Neuronal stem cell (in vitro differentiated cells): ENCODE measurements around the gene COQ9.

Experiments used
- DNase-seq: peaks from one replicate; pipeline ENCODE4 v3.0.0-alpha.2; 2013; ENCODE audit warnings: low spot score
- H2AFZ ChIP-seq: one replicate; pipeline ENCODE4 v1.6.1; 2013; ENCODE audit warnings: mild to moderate bottlenecking, low read length, inconsistent platforms
- H2AK5ac ChIP-seq: 2 replicates; pipeline ENCODE4 v1.6.1; 2013; ENCODE audit warnings: low read depth, mild to moderate bottlenecking, inconsistent platforms, low read length, moderate library complexity, mixed read lengths
- H2BK120ac ChIP-seq: 2 replicates; pipeline ENCODE4 v1.6.1; 2013; ENCODE audit warnings: low read depth, mild to moderate bottlenecking, inconsistent platforms, low read length, moderate library complexity, mixed read lengths
- H2BK12ac ChIP-seq: one replicate; pipeline ENCODE4 v1.6.1; 2013; ENCODE audit warnings: low read length, inconsistent platforms
- H2BK15ac ChIP-seq: 2 replicates; pipeline ENCODE4 v1.6.1; 2013; ENCODE audit warnings: mild to moderate bottlenecking, low read length, inconsistent platforms, mixed read lengths
- H2BK5ac ChIP-seq: one replicate; pipeline ENCODE4 v1.6.1; 2013; ENCODE audit warnings: inconsistent platforms, mild to moderate bottlenecking, low read length, moderate library complexity
- H3K14ac ChIP-seq: one replicate; pipeline ENCODE4 v1.6.1; 2013; ENCODE audit warnings: low read length, inconsistent platforms
- H3K18ac ChIP-seq: 2 replicates; pipeline ENCODE4 v1.6.1; 2013; ENCODE audit warnings: low read length, inconsistent platforms
- H3K23ac ChIP-seq: 2 replicates; pipeline ENCODE4 v1.6.1; 2013; ENCODE audit warnings: low read depth, mild to moderate bottlenecking, mixed read lengths, low read length, inconsistent platforms; ENCODE audit not compliant: poor library complexity
- H3K27ac ChIP-seq: replicated peaks from 3 replicates; pipeline ENCODE4 v1.5.1; 2013; ENCODE audit warnings: low read length, inconsistent platforms
- H3K27me3 ChIP-seq, 3 experiments: 2 replicates each; pipeline ENCODE4 v1.6.1; 2013; ENCODE audit warnings: low read length in 3 of 3, mild to moderate bottlenecking in 2 of 3, inconsistent platforms in 1 of 3, low read depth in 1 of 3, mixed read lengths in 1 of 3, moderate library complexity in 1 of 3; ENCODE audit not compliant: control insufficient read depth in 3 of 3, insufficient read depth in 3 of 3
- H3K36me3 ChIP-seq, 2 donors: replicated peaks in 1 of 2; 2 replicates each; pipeline ENCODE4 v1.6.1; 2013; ENCODE audit warnings: low read length in 2 of 2; ENCODE audit not compliant: control insufficient read depth in 2 of 2, insufficient read depth in 2 of 2
- H3K4ac ChIP-seq: 2 replicates; pipeline ENCODE4 v1.6.1; 2013; ENCODE audit warnings: inconsistent platforms, mild to moderate bottlenecking, low read length, moderate library complexity
- H3K4me1 ChIP-seq, 2 donors: 1 replicate in 1 of 2; 2 replicates in 1 of 2; pipeline ENCODE4 v1.6.1; 2013; ENCODE audit warnings: low read length in 2 of 2, low read depth in 1 of 2; ENCODE audit not compliant: control insufficient read depth in 2 of 2, insufficient read depth in 1 of 2
- H3K4me2 ChIP-seq: one replicate; pipeline ENCODE4 v1.6.1; 2013; ENCODE audit warnings: mild to moderate bottlenecking, low read length, inconsistent platforms; ENCODE audit not compliant: insufficient read depth, poor library complexity, severe bottlenecking
- H3K4me3 ChIP-seq, 2 donors: 2 replicates each; pipeline ENCODE4 v1.5.1; 2013; ENCODE audit warnings: low read length in 2 of 2, mild to moderate bottlenecking in 2 of 2, inconsistent platforms in 1 of 2, moderate library complexity in 1 of 2
- H3K79me1 ChIP-seq: one replicate; pipeline ENCODE4 v1.6.1; 2013; ENCODE audit warnings: low read depth, mild to moderate bottlenecking, inconsistent platforms, low read length, moderate library complexity
- H3K9ac ChIP-seq: one replicate; pipeline ENCODE4 v1.6.1; 2013; ENCODE audit warnings: mild to moderate bottlenecking, low read depth, low read length, inconsistent platforms; ENCODE audit not compliant: poor library complexity
- H3K9me3 ChIP-seq, 2 donors: replicated peaks in 1 of 2; 2 replicates each; pipeline versions ENCODE3 to v1.6.1; 2013; ENCODE audit warnings: low read length in 2 of 2, mild to moderate bottlenecking in 2 of 2, inconsistent platforms in 1 of 2, low read depth in 1 of 2, mixed read lengths in 1 of 2, moderate library complexity in 1 of 2; ENCODE audit not compliant: control insufficient read depth in 2 of 2, insufficient read depth in 1 of 2
- H4K8ac ChIP-seq: one replicate; pipeline ENCODE4 v1.6.1; 2013; ENCODE audit warnings: low read depth, mild to moderate bottlenecking, inconsistent platforms, low read length, moderate library complexity
- H4K91ac ChIP-seq: one replicate; pipeline ENCODE4 v1.6.1; 2013; ENCODE audit warnings: low read length, low read depth, mild to moderate bottlenecking, inconsistent platforms; ENCODE audit not compliant: poor library complexity
- WGBS, 2 donors: extraction: QIAGEN DNeasy Blood & Tissue Kit; methylation state at CpG; one replicate each; pipeline ENCODE4 v1.1.7; 2013; ENCODE audit warnings: missing lambda C conversion rate in 2 of 2, mixed read lengths in 1 of 2; ENCODE audit not compliant: insufficient read length in 2 of 2, insufficient replicate concordance in 1 of 2; ENCODE audit errors: extremely low coverage in 2 of 2; 5-methylcytosine and 5-hydroxymethylcytosine counted together

Gene COQ9

DNA sequence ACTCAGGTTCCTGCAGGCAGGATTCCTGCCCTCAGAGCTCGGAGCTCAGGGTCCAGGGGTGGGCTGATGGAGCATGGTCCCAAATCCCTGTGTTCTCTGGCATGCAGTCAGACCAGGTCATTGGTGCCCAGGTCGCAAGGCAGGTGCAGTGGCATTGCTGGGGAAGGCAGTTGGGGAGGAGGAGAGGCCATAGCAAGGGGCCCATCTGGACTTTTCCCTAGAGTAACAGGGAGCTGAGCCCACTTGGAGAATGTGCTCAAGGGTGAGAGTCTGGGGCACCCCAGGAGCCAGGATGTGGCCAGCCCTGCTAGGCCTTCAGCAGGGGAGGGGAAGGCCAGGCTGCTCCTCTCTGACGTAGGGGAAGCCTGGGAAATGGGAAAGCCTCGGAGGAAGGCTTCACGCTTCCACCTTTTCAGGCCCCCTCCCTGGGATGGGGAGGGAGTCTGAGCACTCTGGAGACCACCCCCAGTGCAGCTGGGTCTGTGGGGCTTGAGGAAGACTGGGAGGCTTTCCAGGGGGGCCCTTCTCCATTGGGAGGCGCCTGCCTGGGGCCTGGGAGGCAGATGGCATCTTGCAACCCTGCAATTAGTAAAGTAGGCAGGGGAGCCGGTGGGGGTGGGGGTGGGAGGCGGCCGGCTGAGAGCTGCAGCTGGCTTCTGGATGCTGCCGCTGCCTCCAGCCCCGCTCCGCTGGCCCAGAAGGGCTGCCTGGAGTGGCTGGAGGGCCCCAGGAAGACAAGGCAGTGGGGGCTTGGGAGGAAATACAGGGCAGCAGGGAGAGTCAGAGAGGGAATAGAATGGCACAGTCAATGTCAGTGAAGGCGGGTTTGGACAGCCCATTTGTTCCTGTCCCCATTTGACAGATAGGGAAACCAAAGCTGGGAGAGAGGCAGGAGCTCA lies 60.1 kb downstream of the COQ9 start:
- WGBS, 2 donors = no CpG with 5 or more reads among the region's 13 CpGs

DNA sequence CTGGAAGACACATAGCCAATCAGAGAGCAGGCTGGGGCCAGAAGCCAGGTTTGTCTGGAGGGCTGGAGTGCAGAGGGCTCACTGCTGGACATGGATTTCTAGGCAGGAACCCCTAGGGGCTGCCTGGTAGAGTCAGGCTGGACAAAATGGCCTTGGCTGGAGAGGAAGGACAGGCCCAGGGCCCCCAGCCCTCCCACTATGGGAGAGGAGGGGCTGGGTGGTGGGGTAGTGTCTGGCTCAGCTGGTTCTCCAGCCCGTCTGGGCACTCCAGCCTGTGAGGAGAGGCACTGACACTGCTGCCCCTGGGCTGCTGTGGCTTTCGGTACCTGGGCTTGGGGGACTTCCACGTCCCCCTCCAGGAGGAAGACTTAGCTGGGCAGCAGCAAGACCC lies 60.8 kb downstream of the COQ9 start:
- H2BK5ac ChIP-seq = peak overlapping the region; percentile 92
- no peak overlapping the region for H3K4me3 ChIP-seq
- no CpG with 5 or more reads among the region's 3 CpGs for WGBS, 2 donors
- no peaks in the 10 kb centered on the region for H3K79me1 ChIP-seq
- H3K4me2 ChIP-seq = no peak overlapping the region
- H3K14ac ChIP-seq = peak overlapping the region; percentile 49
- H3K18ac ChIP-seq = peak overlapping the region; percentile 87
- peak overlapping the region; percentile 72 for H2AFZ ChIP-seq
- DNase-seq = no peak
- peak overlapping the region; percentile 9 for H2BK120ac ChIP-seq
- no peak overlapping the region for H2BK12ac ChIP-seq
- no peak overlapping the region for H3K23ac ChIP-seq
- peaks cover 0 to 32% (median 0%) of the 10 kb centered on the region in 3 experiments for H3K27me3 ChIP-seq
- H3K9ac ChIP-seq = no peak overlapping the region
- peak overlapping the region; percentile 96 for H2AK5ac ChIP-seq
- no peak overlapping the region for H3K4ac ChIP-seq
- no peaks in the 10 kb centered on the region for H3K9me3 ChIP-seq
- no peak overlapping the region for H4K91ac ChIP-seq
- H3K36me3 ChIP-seq = peaks cover 2 to 4% of the 10 kb centered on the region in 2 donors
- H4K8ac ChIP-seq = peak overlapping the region; percentile 27
- no peak overlapping the region for H3K27ac ChIP-seq
- H2BK15ac ChIP-seq = peak overlapping the region; percentile 87
- peaks cover 6 to 20% of the 10 kb centered on the region in 2 donors for H3K4me1 ChIP-seq

More for the DNA sequence above, 60.1 kb downstream of the COQ9 start:
- H3K4me2 ChIP-seq = no peak overlapping the region
- peak overlapping the region; percentile 83 for H3K18ac ChIP-seq
- H2BK120ac ChIP-seq = no peak overlapping the region
- H4K8ac ChIP-seq = no peak overlapping the region
- no peaks in the 10 kb centered on the region for H3K9me3 ChIP-seq
- H2BK15ac ChIP-seq = no peak overlapping the region
- H3K36me3 ChIP-seq = peaks cover 0 to under 1% of the 10 kb centered on the region in 2 donors
- peak overlapping the region; percentile 72 for H2AFZ ChIP-seq
- no peak overlapping the region for H3K23ac ChIP-seq
- peak overlapping the region; percentile 30 for H3K9ac ChIP-seq
- H3K4ac ChIP-seq = no peak overlapping the region
- peak overlapping the region; percentile 39 for H3K14ac ChIP-seq
- no peak overlapping the region for H3K27ac ChIP-seq
- no peak overlapping the region for H2AK5ac ChIP-seq
- H2BK5ac ChIP-seq = no peak overlapping the region
- peaks cover 6 to 20% of the 10 kb centered on the region in 2 donors for H3K4me1 ChIP-seq
- no peaks in the 10 kb centered on the region for H3K79me1 ChIP-seq
- no peak for DNase-seq
- H2BK12ac ChIP-seq = no peak overlapping the region
- H4K91ac ChIP-seq = no peak overlapping the region
- peaks cover 0 to 36% (median 0%) of the 10 kb centered on the region in 3 experiments for H3K27me3 ChIP-seq
- H3K4me3 ChIP-seq = no peak overlapping the region

DNA sequence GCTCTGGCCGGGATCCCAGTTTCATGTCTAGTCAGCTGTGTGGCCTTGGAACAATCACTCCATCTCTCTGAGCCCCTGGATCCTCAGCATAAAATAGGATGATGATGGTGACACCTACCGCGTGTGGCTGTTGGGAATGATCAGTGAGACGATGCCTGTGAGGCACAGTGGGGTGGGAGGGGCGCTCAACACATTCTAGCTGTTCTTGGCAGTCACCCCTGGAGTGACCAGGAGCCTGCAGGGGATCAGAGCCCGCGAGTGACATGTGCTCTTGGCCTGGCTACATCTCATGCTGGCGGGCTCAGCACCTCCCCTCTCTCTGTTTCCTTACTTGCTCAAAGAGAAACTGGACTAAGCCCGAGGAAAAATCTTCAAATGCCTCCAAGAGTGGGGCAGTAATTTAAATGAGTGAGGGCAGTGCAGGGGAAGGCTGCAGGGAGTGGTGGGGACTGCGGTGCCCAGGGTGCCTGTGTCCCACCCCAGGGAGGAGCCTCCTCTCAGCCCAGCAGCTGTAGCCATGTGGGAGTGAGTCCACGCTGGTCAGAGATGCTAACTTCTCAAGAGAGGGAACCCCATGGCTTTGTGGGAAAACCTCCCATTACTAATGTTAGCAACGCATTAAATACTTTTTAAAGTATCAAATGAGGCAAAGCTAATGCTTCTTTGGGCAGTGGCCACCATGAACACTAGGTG lies 62.1 kb downstream of the COQ9 start:
- DNase-seq = no peak
- Histone ChIP-seq H2BK120ac (no peak overlapping the region), H3K18ac (no peak overlapping the region), H3K4ac (no peak overlapping the region), H3K9me3 (no peaks in the 10 kb centered on the region), H3K9ac (no peak overlapping the region), H3K4me2 (no peak overlapping the region), H3K14ac (no peak overlapping the region), H3K79me1 (no peaks in the 10 kb centered on the region), H3K27me3 (peaks cover 0 to 18% (median 0%) of the 10 kb centered on the region in 3 experiments), H2BK12ac (no peak overlapping the region), H3K4me1 (peaks cover 4 to 20% of the 10 kb centered on the region in 2 donors), H4K8ac (no peak overlapping the region), H3K23ac (no peak overlapping the region), H4K91ac (no peak overlapping the region), H3K27ac (no peak overlapping the region), H2AFZ (peak overlapping the region; percentile 84), H3K36me3 (peaks cover 4 to 5% of the 10 kb centered on the region in 2 donors), H2BK15ac (no peak overlapping the region), H2BK5ac (no peak overlapping the region), H3K4me3 (no peak overlapping the region), H2AK5ac (no peak overlapping the region)
- no CpG with 5 or more reads among the region's 12 CpGs for WGBS, 2 donors
